ENCODE measurements around the gene CD300A. TPM values are rescaled to one million over a fixed set of nuclear protein-coding genes. Genes with fewer than 3 reads are reported as not detected.

Gene CD300A
- total and polyA plus RNA-seq, 11 donors: 0.64 to 23.2 (median 1.6) TPM

- Histone ChIP-seq H3K27me3 (peaks cover 0 to 32% (median 12%) of the 10 kb centered on the region in 9 donors), H3K4me1 (peaks cover 0 to 54% (median 4%) of the 10 kb centered on the region in 12 donors), H3K9me3 (no peaks in the 10 kb centered on the region), H3K36me3 (peaks cover 0 to 10% (median 0%) of the 10 kb centered on the region in 9 donors), H3K4me3 (peak overlapping the region in 10 of 12 donors; percentile 8 to 66 (median 44)), H3K27ac (peak overlapping the region in 5 of 12 donors; percentile 11 to 91 (median 46))
- TF ChIP-seq CTCF (IDR thresholded peaks at IDR 0.05): no peak
- no peak for TF ChIP-seq POLR2A (IDR thresholded peaks at IDR 0.05)
- DNase-seq: no peak
- ATAC-seq: peak in 1 of 4 donors; percentile 13
- WGBS, 4 donors: 19 to 30% (median 21%) methylated on average over 11 of the region's 11 CpGs
- intact Hi-C loops (cut with DNase I): no loop called here
Measured at GRCh38 chr17:74466828-74467184, 372 bp downstream of the CD300A start.

GRCh38 chr17:74467221-74467951 is 952 bp downstream of the CD300A start:
- DNase-seq: peak in 1 of 5 donors; percentile 63
- Histone ChIP-seq H3K36me3 (peaks cover 0 to 10% (median 0%) of the 10 kb centered on the region in 9 donors), H3K27me3 (peaks cover 0 to 33% (median 12%) of the 10 kb centered on the region in 9 donors), H3K9me3 (no peaks in the 10 kb centered on the region), H3K4me1 (peaks cover 0 to 48% (median 4%) of the 10 kb centered on the region in 12 donors), H3K27ac (peak overlapping the region in 2 of 12 donors; percentile 40 to 91), H3K4me3 (peak overlapping the region in 8 of 12 donors; percentile 7 to 66 (median 46))
- ATAC-seq: peak in 3 of 4 donors; percentile 39 to 62 (median 60)
- 55 to 65% (median 63%) methylated on average over 21 of the region's 21 CpGs for WGBS, 4 donors
- TF ChIP-seq POLR2A (IDR thresholded peaks at IDR 0.05) (no peak), CTCF (IDR thresholded peaks at IDR 0.05) (no peak)
- intact Hi-C loops (cut with DNase I): no loop called here

GRCh38 chr17:74471341-74471740 is 4.9 kb downstream of the CD300A start:
- TF ChIP-seq POLR2A (IDR thresholded peaks at IDR 0.05): no peak
- TF ChIP-seq CTCF (IDR thresholded peaks at IDR 0.05): no peak

GRCh38 chr17:74472890-74473289 is 6.5 kb downstream of the CD300A start:
- ATAC-seq: no peak
- H3K4me3 ChIP-seq: no peak overlapping the region
- no peak for DNase-seq
- intact Hi-C loops (cut with DNase I): no loop called here
- no peak for TF ChIP-seq POLR2A (IDR thresholded peaks at IDR 0.05)
- TF ChIP-seq CTCF (IDR thresholded peaks at IDR 0.05): no peak
- peaks cover 0 to 33% (median 0%) of the 10 kb centered on the region in 12 donors for H3K4me1 ChIP-seq
- peaks cover 0 to 28% (median 0%) of the 10 kb centered on the region in 9 donors for H3K36me3 ChIP-seq
- peaks cover 0 to 30% (median 0%) of the 10 kb centered on the region in 9 donors for H3K27me3 ChIP-seq
- peaks cover 0 to 12% (median 2%) of the 10 kb centered on the region in 12 donors for H3K9me3 ChIP-seq
- WGBS, 4 donors: 82 to 89% (median 86%) methylated on average over 4 of the region's 4 CpGs
- H3K27ac ChIP-seq: no peak overlapping the region

More at GRCh38 chr17:74471341-74471740, 4.9 kb downstream of the CD300A start:
- H3K4me1 ChIP-seq: peaks cover 0 to 23% (median 2%) of the 10 kb centered on the region in 12 donors
- H3K9me3 ChIP-seq: peaks cover 0 to 12% (median 2%) of the 10 kb centered on the region in 12 donors
- H3K4me3 ChIP-seq: no peak overlapping the region
- peaks cover 0 to 40% (median 12%) of the 10 kb centered on the region in 9 donors for H3K27me3 ChIP-seq
- DNase-seq (no peak), ATAC-seq (no peak)
- no peak overlapping the region for H3K27ac ChIP-seq
- intact Hi-C loops (cut with DNase I): no loop called here
- WGBS, 4 donors: 83 to 96% (median 89%) methylated on average over 3 of the region's 3 CpGs
- peaks cover 0 to 28% (median 0%) of the 10 kb centered on the region in 9 donors for H3K36me3 ChIP-seq
